ENCODE results near the gene EDA. TPM values are rescaled to one million over a fixed set of nuclear protein-coding genes. Genes with fewer than 3 reads are reported as not detected.

Gene EDA
- total and polyA plus RNA-seq, 2 of the 13 experiments (the other 11 are each of a cell fraction or from before 2014, with no cell fraction given), result 8.8 to 11.2 TPM

- Histone ChIP-seq H3K27ac (ENCODE audit: extremely low read length, insufficient read depth, low read length) (no peak overlapping the region), H3K36me3 (replicated peaks in 1 of 2; ENCODE audit: control insufficient read depth in 1 of 2, insufficient read depth in 2 of 2, low read length in 2 of 2) (no peaks in the 10 kb centered on the region), H3K9me3 (ENCODE audit: low read length) (no peaks in the 10 kb centered on the region), H3K9ac (ENCODE audit: insufficient read depth, low read depth, low read length) (no peak overlapping the region), H3K4me3 (replicated peaks in 1 of 3; ENCODE audit: insufficient read depth in 1 of 3, low read depth in 2 of 3, low read length in 3 of 3) (no peak overlapping the region), H3K79me2 (ENCODE audit: insufficient read depth, low read length) (no peaks in the 10 kb centered on the region), H3K27me3 (ENCODE audit: control insufficient read depth in 1 of 2, insufficient read depth in 2 of 2, low read length in 2 of 2) (no peaks in the 10 kb centered on the region), H2AFZ (ENCODE audit: low read length) (no peak overlapping the region), H3K4me2 (ENCODE audit: low read depth, low read length) (no peak overlapping the region), H3K4me1 (ENCODE audit: insufficient read depth, low read length) (no peaks in the 10 kb centered on the region), H4K20me1 (ENCODE audit: insufficient read depth, low read length) (no peaks in the 10 kb centered on the region)
- POLR2A ChIA-PET, result no interaction called here
- no TSS peak for BruUV-seq (replicated peaks)
- intact Hi-C loops (cut with micrococcal nuclease; ENCODE audit: unreplicated experiment), result no loop called here
- TF ChIP-seq NFIB (CRISPR knock-in tag; IDR thresholded peaks at IDR 0.05; ENCODE audit: borderline replicate concordance), result no peak
- TF ChIP-seq ZNF841 (CRISPR knock-in tag; IDR thresholded peaks at IDR 0.05; ENCODE audit: borderline replicate concordance), result no peak
- no peak for TF ChIP-seq E2F5 (CRISPR knock-in tag; conservative IDR thresholded peaks at IDR 0.05)
- TF ChIP-seq GABPB1 (CRISPR knock-in tag; IDR thresholded peaks at IDR 0.05), result no peak
- no peak for TF ChIP-seq SAFB2 (CRISPR knock-in tag; IDR thresholded peaks at IDR 0.05; ENCODE audit: borderline replicate concordance, low read depth)
- no peak for TF ChIP-seq RAD21 (CRISPR knock-in tag; IDR thresholded peaks at IDR 0.05)
- no peak for TF ChIP-seq ZFP41 (CRISPR knock-in tag; IDR thresholded peaks at IDR 0.05; ENCODE audit: borderline replicate concordance)
- TF ChIP-seq ZNF737 (CRISPR knock-in tag; IDR thresholded peaks at IDR 0.05; ENCODE audit: borderline replicate concordance), result no peak
- no peak for TF ChIP-seq PLSCR1 (CRISPR knock-in tag; IDR thresholded peaks at IDR 0.05; ENCODE audit: borderline replicate concordance)
- TF ChIP-seq JDP2 (CRISPR knock-in tag; IDR thresholded peaks at IDR 0.05; ENCODE audit: borderline replicate concordance), result no peak
- TF ChIP-seq IKZF4 (CRISPR knock-in tag; IDR thresholded peaks at IDR 0.05; ENCODE audit: borderline replicate concordance, low read depth, not compliant biosample characterization), result no peak
- TF ChIP-seq SRY (CRISPR knock-in tag; IDR thresholded peaks at IDR 0.05), result no peak
- no peak for TF ChIP-seq RORA (CRISPR knock-in tag; IDR thresholded peaks at IDR 0.05)
- TF ChIP-seq ZSCAN25 (CRISPR knock-in tag; IDR thresholded peaks at IDR 0.05), result no peak
- no peak for TF ChIP-seq ZNF550 (CRISPR knock-in tag; IDR thresholded peaks at IDR 0.05; ENCODE audit: borderline replicate concordance)
- no peak for TF ChIP-seq ZNF616 (CRISPR knock-in tag; IDR thresholded peaks at IDR 0.05; ENCODE audit: low read depth)
- CTCF ChIA-PET (ENCODE audit: low intra/inter-chr PET ratio, low total read pairs), result no interaction called here
- WGBS (ENCODE audit: low lambda C conversion rate), result 100% methylated on average over 1 of the region's 5 CpGs
- no peak for DNase-seq (ENCODE audit: low spot score)
- ATAC-seq, result no peak
- FAIRE-seq, result no peak
- in situ Hi-C loops (cut with HindIII; ENCODE audit: extremely low pct_ligation_motif_present, low pct_unique_long_range_greater_than_20kb), result no loop called here
Measured at GRCh38 chrX:70054391-70054790, 438.5 kb downstream of the EDA start.
